Sciatic nerve (tissue), 2 donors: ENCODE data around the gene PPP1R3C. TPM values are rescaled to one million over a fixed set of nuclear protein-coding genes. Genes with fewer than 3 reads are reported as not detected.
A peak's percentile ranks its signal among the peaks of the same experiment; 100 is the strongest.

Experiments used
- ATAC-seq: fragments of 200-7000 bp; cut with Tn5 transposase; one replicate; pipeline ENCODE4 v1.9.1; 2020; ENCODE audit warnings: mild to moderate bottlenecking, moderate library complexity
- DNase-seq: peaks from one replicate; pipeline ENCODE4 v3.0.0-alpha.2; 2020; ENCODE audit warnings: low spot score
- intact Hi-C: fragments of 100-400 bp; cut with DNase I; formaldehyde crosslinking; loops from one replicate; pipeline ENCODE4 v1.14.2; 2022
- total RNA-seq: library from RNA; stranded (reverse); fragmentation: NEBNext Ultra II Directional; extraction: Animal tissue kit (Norgen Biotek cat#: 25700); gene quantifications from one replicate; pipeline ENCODE4 v1.2.1, GENCODE V29; 2021
- donor health status: DM: no; HTN: no; CAD: no.
- donor health status: DM: no; HTN: no; CAD: no.

PPP1R3C gene
- total RNA-seq, 1 donor from 2014 or later: 10.9 TPM

- peak; percentile 42 for ATAC-seq
- intact Hi-C loops: no loop called here
- no peak for DNase-seq
These were observed 44.9 kb downstream of the PPP1R3C start for GRCh38 chr10:91587710-91588638.

GRCh38 chr10:91582153-91582554, 50.7 kb downstream of the PPP1R3C start:
- intact Hi-C loops: no loop called here
- DNase-seq (no peak), ATAC-seq (no peak)

- ATAC-seq: no peak
- intact Hi-C loops: no loop called here
- DNase-seq: no peak
These were observed 53.4 kb downstream of the PPP1R3C start for GRCh38 chr10:91579329-91579985.

Other genes starting within 250 kb of the PPP1R3C start
- 27.1 TPM for gene HECTD2, start 222.7 kb downstream of the PPP1R3C start, total RNA-seq
- gene TNKS2, start 165.4 kb upstream of the PPP1R3C start, total RNA-seq: 51.7 TPM